Mesodermal cell (in vitro differentiated cells): ENCODE results near the gene EYS.

Experiments
- H3K27ac ChIP-seq: 2 replicates; pipeline ENCODE4 v1.7.0; 2013; ENCODE audit warnings: mild to moderate bottlenecking, low read depth, low read length, moderate library complexity; ENCODE audit not compliant: severe bottlenecking
- H3K36me3 ChIP-seq: 2 replicates; pipeline ENCODE4 v1.7.1; 2013; ENCODE audit warnings: mild to moderate bottlenecking, low read length, moderate library complexity; ENCODE audit not compliant: control insufficient read depth, insufficient read depth
- H3K4me1 ChIP-seq: one replicate; pipeline ENCODE4 v1.7.1; 2013; ENCODE audit warnings: mild to moderate bottlenecking, low read length; ENCODE audit not compliant: insufficient read depth, control insufficient read depth, poor library complexity, severe bottlenecking
- H3K4me3 ChIP-seq: 2 replicates; pipeline ENCODE4 v1.7.0; 2013; ENCODE audit warnings: low read length, control low read depth, mild to moderate bottlenecking; ENCODE audit not compliant: insufficient read depth, poor library complexity, severe bottlenecking; ENCODE audit errors: extremely low read depth
- H3K9me3 ChIP-seq: 2 replicates; pipeline ENCODE4 v1.7.1; 2013; ENCODE audit warnings: mild to moderate bottlenecking, low read length, moderate library complexity; ENCODE audit not compliant: control insufficient read depth
- WGBS, 2 experiments: methylation state at CpG; one replicate each; pipeline ENCODE4 v1.1.5; 2013; ENCODE audit warnings: missing lambda C conversion rate in 2 of 2; ENCODE audit not compliant: insufficient coverage in 2 of 2; 5-methylcytosine and 5-hydroxymethylcytosine counted together

EYS gene

DNA sequence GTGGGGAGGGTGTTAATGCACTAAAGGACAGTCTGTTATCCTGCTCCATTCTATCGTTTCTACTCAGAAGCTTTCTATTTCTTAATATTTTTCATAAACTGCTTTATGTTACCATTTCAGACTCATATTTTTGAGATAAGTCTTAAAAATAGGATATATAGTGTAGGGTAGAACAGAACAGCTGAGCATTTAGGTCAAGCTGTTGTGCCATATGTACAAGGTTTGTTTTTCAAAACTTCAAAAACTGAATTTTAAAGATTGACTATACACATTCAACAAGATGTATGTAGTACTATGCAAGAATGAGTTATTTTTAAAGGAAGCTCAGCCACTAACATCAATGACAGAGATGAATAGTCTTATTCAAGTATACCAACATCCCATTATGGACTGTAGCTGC is 1634.3 kb downstream of the EYS start:
- H3K9me3 ChIP-seq: no peaks in the 10 kb centered on the region
- H3K36me3 ChIP-seq: no peaks in the 10 kb centered on the region
- H3K4me1 ChIP-seq: no peaks in the 10 kb centered on the region
- no CpG with 5 or more reads among the region's 1 CpG for WGBS, 2 experiments
- no peak overlapping the region for H3K27ac ChIP-seq
- no peak overlapping the region for H3K4me3 ChIP-seq

DNA sequence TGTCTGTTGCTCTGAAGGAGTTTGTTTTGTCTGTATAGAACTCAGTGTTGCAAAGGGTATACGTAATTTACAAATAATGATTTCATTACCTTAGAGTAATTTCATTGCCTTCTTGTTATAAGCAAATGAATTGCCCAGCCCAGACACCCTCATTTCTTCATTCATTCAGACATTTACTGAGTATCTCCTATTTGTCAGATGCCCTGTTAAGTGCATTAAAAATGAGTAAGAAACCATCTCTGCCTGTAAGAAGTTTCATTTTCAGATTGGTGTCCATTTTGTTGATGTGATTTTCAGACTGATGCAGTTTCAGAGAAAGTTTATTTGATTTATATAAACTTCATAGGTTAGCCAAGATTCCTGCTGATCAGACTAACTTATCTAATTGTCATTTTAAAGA is 1642.1 kb downstream of the EYS start:
- no CpG with 5 or more reads among the region's 1 CpG for WGBS, 2 experiments
- H3K9me3 ChIP-seq: no peaks in the 10 kb centered on the region
- no peaks in the 10 kb centered on the region for H3K36me3 ChIP-seq
- no peak overlapping the region for H3K27ac ChIP-seq
- H3K4me3 ChIP-seq: no peak overlapping the region
- no peaks in the 10 kb centered on the region for H3K4me1 ChIP-seq

DNA sequence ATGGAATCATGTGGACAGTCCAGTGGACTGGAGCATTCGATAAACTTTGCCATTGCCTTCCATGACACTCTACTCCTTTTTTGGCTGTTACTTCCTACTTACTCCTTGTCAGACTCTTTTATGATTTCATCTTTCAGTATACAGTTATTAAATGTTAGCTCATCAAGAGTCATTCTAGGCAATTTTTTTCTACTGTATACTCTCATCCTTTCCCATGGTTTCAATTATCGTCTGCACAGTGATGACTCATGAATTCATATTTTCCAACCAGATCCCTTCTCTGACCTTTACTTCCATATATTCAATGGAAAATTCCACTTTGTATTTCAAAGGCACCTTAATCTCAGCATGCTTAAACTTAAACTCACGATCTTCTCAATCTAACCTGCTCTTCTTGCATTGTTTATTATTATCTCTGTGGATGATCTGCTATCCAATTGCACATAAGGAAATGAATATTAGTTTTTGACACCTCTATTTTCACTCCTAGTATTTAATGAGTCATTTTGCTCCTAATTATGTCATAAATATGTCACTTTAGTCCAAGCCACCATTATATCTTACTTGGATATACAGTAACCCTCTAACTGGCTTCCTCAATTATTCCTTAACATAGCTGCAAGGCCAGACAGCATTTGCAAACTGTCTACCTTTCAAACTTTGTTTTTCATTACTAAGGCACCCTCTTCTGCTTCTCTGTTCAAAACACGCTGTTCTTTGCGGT is 1643.9 kb downstream of the EYS start:
- H3K4me1 ChIP-seq: no peaks in the 10 kb centered on the region
- H3K36me3 ChIP-seq: no peaks in the 10 kb centered on the region
- H3K27ac ChIP-seq: no peak overlapping the region
- H3K4me3 ChIP-seq: no peak overlapping the region
- 90 to 92% methylated on average over 2 of the region's 5 CpGs for WGBS, 2 experiments
- H3K9me3 ChIP-seq: no peaks in the 10 kb centered on the region

DNA sequence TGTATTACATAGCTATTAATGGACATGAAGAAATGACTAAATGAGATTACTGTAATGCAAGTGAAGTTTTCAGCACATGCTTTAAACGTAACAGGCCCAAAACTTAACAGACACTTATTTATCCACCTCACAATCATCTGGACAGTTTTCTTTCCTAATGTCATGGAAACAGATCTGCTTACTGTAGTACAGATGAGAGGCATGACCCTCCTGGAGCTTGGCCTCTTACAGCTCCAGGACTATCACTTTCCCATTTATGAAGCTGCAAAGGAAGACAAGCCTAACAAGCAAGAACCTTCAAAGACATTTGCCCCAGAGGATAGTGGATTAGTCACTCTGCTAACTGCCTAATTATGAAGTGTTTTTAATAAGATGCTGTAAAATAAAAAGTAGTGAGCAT is 1652.2 kb downstream of the EYS start:
- H3K9me3 ChIP-seq: no peaks in the 10 kb centered on the region
- no peaks in the 10 kb centered on the region for H3K4me1 ChIP-seq
- WGBS, 2 experiments: no CpG with 5 or more reads among the region's 1 CpG
- H3K4me3 ChIP-seq: no peak overlapping the region
- H3K27ac ChIP-seq: no peak overlapping the region
- no peaks in the 10 kb centered on the region for H3K36me3 ChIP-seq

DNA sequence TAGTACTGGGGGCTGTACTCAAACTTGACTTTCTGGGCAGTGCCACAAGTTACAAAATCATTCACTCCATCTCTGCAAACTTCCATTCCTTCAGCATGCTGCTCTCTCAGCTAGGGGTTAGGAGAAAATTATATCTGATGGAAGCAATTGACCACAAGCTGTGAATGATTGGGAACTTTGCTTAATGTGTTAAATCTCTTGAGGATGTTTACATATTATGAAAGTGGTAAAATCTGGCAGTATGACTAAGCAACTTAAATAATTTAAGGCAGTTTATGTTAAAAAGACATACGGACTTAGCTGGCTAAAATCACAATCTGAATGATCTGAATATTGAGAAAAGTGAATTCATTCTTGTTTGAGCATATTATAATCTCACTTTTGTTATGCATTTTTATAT is 1656.4 kb downstream of the EYS start:
- no CpG with 5 or more reads among the region's 1 CpG for WGBS, 2 experiments
- Histone ChIP-seq H3K27ac (no peak overlapping the region), H3K4me3 (no peak overlapping the region), H3K4me1 (no peaks in the 10 kb centered on the region), H3K36me3 (no peaks in the 10 kb centered on the region), H3K9me3 (no peaks in the 10 kb centered on the region)

DNA sequence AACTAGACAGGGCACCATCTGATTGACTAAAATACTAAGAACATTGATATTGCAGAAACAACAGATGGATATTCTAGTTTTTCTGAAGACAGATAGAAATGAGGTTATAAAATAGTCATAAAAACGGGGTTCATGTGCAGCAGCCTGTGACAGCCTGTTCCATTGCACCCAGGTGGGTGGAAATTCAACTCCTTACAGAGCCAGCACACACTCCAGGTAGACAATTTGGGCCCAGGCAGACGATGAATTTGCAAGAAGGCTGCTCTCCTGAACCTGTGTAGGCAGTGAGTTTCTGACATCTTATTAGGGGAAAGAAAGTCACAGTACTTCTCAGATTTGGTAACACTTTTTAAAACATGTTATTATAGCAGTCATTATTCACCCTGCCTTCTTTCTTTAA is 1657.3 kb downstream of the EYS start:
- H3K4me1 ChIP-seq: no peaks in the 10 kb centered on the region
- no peaks in the 10 kb centered on the region for H3K36me3 ChIP-seq
- 85 to 88% methylated on average over 1 to 2 of the region's 2 CpGs for WGBS, 2 experiments
- no peak overlapping the region for H3K4me3 ChIP-seq
- no peaks in the 10 kb centered on the region for H3K9me3 ChIP-seq
- H3K27ac ChIP-seq: no peak overlapping the region

DNA sequence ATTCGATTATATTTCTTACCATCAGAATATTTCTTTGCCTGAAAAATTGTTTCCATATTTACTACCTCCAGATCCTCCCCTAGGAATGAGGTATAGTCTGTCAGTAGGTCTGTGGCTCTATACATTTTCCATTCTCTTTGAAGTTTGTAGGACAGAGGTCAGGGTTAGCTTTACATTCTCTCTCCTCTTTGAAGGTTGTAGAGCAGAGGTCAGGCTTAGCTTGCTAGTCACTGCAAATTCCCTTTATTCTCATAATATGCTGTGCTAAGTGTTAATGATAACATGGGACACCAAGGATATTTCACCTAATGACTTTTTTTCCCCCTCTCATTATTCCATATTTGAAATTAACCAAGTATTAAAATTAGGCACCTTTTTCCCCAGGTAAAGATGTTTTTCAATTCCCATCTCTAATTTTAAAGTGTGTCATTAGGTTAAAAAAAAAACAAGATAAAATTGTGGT is 1660.2 kb downstream of the EYS start:
- no CpG with 5 or more reads among the region's 1 CpG for WGBS, 2 experiments
- H3K36me3 ChIP-seq: no peaks in the 10 kb centered on the region
- H3K4me3 ChIP-seq: no peak overlapping the region
- H3K4me1 ChIP-seq: no peaks in the 10 kb centered on the region
- H3K27ac ChIP-seq: no peak overlapping the region
- H3K9me3 ChIP-seq: no peaks in the 10 kb centered on the region

DNA sequence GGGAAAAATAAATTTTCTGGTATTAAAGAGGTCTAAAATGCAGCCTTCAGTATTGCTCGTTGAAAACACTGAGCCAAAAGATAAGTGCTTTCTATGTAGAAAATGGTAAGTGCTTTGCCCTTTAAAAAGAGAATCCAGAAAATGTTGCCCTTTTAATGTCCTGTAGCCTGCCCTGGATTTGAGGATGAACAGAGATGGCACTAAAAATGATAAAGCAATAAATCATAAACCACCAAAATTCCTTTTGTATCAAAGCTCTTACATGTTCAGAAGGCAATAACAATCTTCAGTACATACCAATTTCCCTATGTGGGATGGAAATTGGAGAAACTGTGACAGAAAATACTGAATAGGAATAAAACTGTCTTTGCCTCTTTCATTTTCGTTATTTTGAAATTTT is 1665.7 kb downstream of the EYS start:
- WGBS, 2 experiments: 92 to 100% methylated on average over 1 of the region's 2 CpGs
- no peaks in the 10 kb centered on the region for H3K9me3 ChIP-seq
- no peak overlapping the region for H3K27ac ChIP-seq
- H3K4me1 ChIP-seq: no peaks in the 10 kb centered on the region
- H3K4me3 ChIP-seq: no peak overlapping the region
- no peaks in the 10 kb centered on the region for H3K36me3 ChIP-seq

DNA sequence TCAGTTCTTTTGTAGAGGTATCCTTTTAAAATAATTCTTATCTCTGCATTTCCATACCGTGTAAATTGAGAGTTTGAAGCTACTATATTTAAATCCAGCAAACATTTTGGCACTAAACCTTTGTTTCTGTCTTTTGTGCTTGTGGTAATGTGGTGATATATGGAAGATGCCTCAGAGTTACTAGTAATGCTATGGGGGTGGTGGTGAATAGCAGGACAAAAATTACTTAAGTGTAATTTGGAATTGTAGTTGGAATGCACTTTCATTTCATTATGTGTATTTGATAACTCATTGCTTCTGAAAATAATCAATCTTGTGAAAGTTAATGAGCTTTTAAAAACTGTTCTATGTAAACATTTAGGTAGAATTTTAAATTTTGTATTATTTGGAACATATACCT is 1666.9 kb downstream of the EYS start:
- WGBS, 2 experiments: no CpG with 5 or more reads among the region's 1 CpG
- no peak overlapping the region for H3K27ac ChIP-seq
- H3K4me3 ChIP-seq: no peak overlapping the region
- H3K4me1 ChIP-seq: no peaks in the 10 kb centered on the region
- H3K36me3 ChIP-seq: no peaks in the 10 kb centered on the region
- no peaks in the 10 kb centered on the region for H3K9me3 ChIP-seq

DNA sequence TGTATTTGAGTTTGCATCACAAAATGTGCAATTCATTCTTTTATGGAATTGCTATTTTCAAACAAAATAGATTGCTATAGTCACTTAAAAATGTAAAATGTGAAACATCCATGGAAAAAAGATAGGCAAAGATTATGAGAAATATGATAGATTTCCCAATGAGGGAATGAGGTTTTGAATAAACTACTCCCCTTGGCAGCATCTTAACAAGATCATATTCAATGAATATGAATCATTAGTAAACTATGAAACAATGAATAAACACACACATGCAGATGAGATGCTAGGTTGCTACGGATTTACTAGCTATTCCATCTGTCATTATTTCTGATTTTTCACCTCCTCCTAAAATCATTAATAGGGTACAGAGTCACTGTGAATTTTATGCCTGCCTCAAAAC is 1669.6 kb downstream of the EYS start:
- Histone ChIP-seq H3K27ac (no peak overlapping the region), H3K36me3 (no peaks in the 10 kb centered on the region), H3K4me3 (no peak overlapping the region), H3K4me1 (no peaks in the 10 kb centered on the region), H3K9me3 (no peaks in the 10 kb centered on the region)
- no CpG with 5 or more reads among the region's 1 CpG for WGBS, 2 experiments

DNA sequence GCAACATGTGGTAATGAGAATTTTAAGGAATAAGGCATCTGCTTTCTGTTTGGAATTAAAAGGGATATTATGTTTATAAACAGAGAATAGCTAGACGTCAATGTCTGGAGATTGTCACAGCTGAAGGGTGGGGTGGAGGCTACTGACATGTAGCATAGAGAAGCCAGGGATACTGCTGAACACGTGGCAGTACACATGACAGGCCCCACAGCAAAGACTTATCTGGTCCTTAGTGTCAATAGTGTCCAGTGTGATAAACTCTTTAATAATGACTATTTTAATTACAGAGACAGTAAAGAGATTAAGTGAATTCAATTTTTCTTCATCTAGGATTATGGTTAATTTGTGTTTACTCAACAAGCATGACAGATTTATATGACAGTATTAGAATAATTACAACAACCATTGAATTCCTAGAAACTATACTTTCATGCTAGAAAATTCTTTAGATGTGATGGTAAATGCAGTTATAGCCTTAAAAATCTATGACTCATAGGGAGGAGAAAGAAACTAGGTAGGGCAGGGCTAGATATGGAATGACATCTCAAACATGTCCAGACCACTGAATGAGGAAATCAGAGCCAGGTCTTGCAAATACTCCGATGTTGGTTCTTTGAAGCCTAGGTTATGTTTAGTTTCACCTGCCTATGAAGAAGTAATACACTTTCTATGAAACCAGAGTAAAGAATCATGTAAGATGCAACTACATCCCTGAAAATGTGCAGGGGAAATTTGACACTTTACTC is 1671.9 kb downstream of the EYS start:
- WGBS, 2 experiments: 90 to 100% methylated on average over 1 of the region's 3 CpGs
- no peaks in the 10 kb centered on the region for H3K36me3 ChIP-seq
- no peaks in the 10 kb centered on the region for H3K4me1 ChIP-seq
- no peak overlapping the region for H3K4me3 ChIP-seq
- no peaks in the 10 kb centered on the region for H3K9me3 ChIP-seq
- H3K27ac ChIP-seq: no peak overlapping the region
